Measurements from ENCODE around the gene STXBP2.
"Not testable (repeated sequence)": the region's sequence is repeated elsewhere in the genome, so short reads cannot be mapped to it uniquely, and the experiment has no call there.

The STXBP2 gene

GRCh38 chr19:7635670-7636069 is 1.2 kb upstream of the STXBP2 start:
- DNase-seq: no peak

- no peak for DNase-seq
Observed at GRCh38 chr19:7636317-7636690, 606 bp upstream of the STXBP2 start.

GRCh38 chr19:7637374-7638256 is 705 bp downstream of the STXBP2 start:
- DNase-seq: no peak

GRCh38 chr19:7638802-7639465 is 2.0 kb downstream of the STXBP2 start:
- no peak for DNase-seq

- DNase-seq: no peak
Observed at GRCh38 chr19:7639863-7640348, 3.0 kb downstream of the STXBP2 start.

- DNase-seq: no peak
Observed at GRCh38 chr19:7640803-7641202, 3.9 kb downstream of the STXBP2 start.

GRCh38 chr19:7641290-7642276 is 4.7 kb downstream of the STXBP2 start:
- DNase-seq: no peak

- DNase-seq: no peak
Observed at GRCh38 chr19:7642295-7643030, 5.6 kb downstream of the STXBP2 start.

- no peak for DNase-seq
Observed at GRCh38 chr19:7643031-7643415, 6.1 kb downstream of the STXBP2 start.

- DNase-seq: not testable (repeated sequence)
Observed at GRCh38 chr19:7643629-7644549, 7.0 kb downstream of the STXBP2 start.

- no peak for DNase-seq
Observed at GRCh38 chr19:7644550-7644877, 7.6 kb downstream of the STXBP2 start.

- DNase-seq: no peak
Observed at GRCh38 chr19:7645163-7645562, 8.3 kb downstream of the STXBP2 start.

GRCh38 chr19:7645656-7646425 is 8.9 kb downstream of the STXBP2 start:
- DNase-seq: no peak

- no peak for DNase-seq
Observed at GRCh38 chr19:7646426-7646700, 9.5 kb downstream of the STXBP2 start.

GRCh38 chr19:7647156-7647555 is 10.2 kb downstream of the STXBP2 start:
- DNase-seq: no peak

GRCh38 chr19:7648265-7649014 is 11.5 kb downstream of the STXBP2 start:
- no peak for DNase-seq

GRCh38 chr19:7650148-7650547 is 13.2 kb downstream of the STXBP2 start:
- no peak for DNase-seq

GRCh38 chr19:7652061-7652641 is 15.2 kb downstream of the STXBP2 start:
- DNase-seq: peak; percentile 74

GRCh38 chr19:7654401-7654800 is 17.5 kb downstream of the STXBP2 start:
- DNase-seq: no peak
